HepG2 (cell line): ENCODE results near the gene SERPINE2. TPM values are rescaled to one million over a fixed set of nuclear protein-coding genes. Genes with fewer than 3 reads are reported as not detected.

Source experiments
- CREBL2 ChIP-seq: sonication (generic); formaldehyde crosslinking; IDR thresholded peaks from 2 replicates; pipeline ENCODE4 v1.8.1; 2023; ENCODE audit warnings: missing genetic modification reagents, mild to moderate bottlenecking, borderline replicate concordance
- ERF ChIP-seq: IDR thresholded peaks from 2 replicates; pipeline ENCODE4 v1.6.1; 2018; ENCODE audit warnings: missing biosample characterization, missing genetic modification reagents
- FLYWCH1 ChIP-seq: sonication (generic); formaldehyde crosslinking; IDR thresholded peaks from 2 replicates; pipeline ENCODE4 v1.8.1; 2023; ENCODE audit warnings: mild to moderate bottlenecking, missing genetic modification reagents
- GPBP1L1 ChIP-seq: sonication (generic); formaldehyde crosslinking; IDR thresholded peaks from 2 replicates; pipeline ENCODE4 v1.5.0; 2020; ENCODE audit warnings: mild to moderate bottlenecking, missing genetic modification reagents
- MAFK ChIP-seq, 2 experiments: IDR thresholded peaks in 1 of 2; conservative IDR thresholded peaks in 1 of 2; 2 replicates each; pipeline ENCODE4 v1.6.1; 2011; ENCODE audit warnings: improper control_type of control experiment in 2 of 2, low read length in 2 of 2
- NFAT5 ChIP-seq: sonication (generic); formaldehyde crosslinking; IDR thresholded peaks from 2 replicates; pipeline ENCODE4 v1.4.0; 2020; ENCODE audit warnings: missing genetic modification reagents
- PCBP2 ChIP-seq: fragments of 200-400 bp; formaldehyde crosslinking; optimal IDR thresholded peaks from 2 replicates; pipeline ENCODE3; 2018; ENCODE audit warnings: low read length, low read depth; ENCODE audit not compliant: poor library complexity, severe bottlenecking
- SMC3 ChIP-seq: IDR thresholded peaks from 2 replicates; pipeline ENCODE4 v1.6.1; 2011; ENCODE audit warnings: low read length, improper control_type of control experiment
- ZBTB40 ChIP-seq, 2 experiments: fragments of 450-650 bp in 1 of 2; sonication (generic) in 1 of 2; formaldehyde crosslinking in 1 of 2; IDR thresholded peaks; 2 replicates each; pipeline versions ENCODE4 v1.6.1 to v1.8.0; 2016 to 2022; ENCODE audit warnings: antibody characterized with exemption in 1 of 2, mild to moderate bottlenecking in 1 of 2, missing genetic modification reagents in 1 of 2
- ZNF160 ChIP-seq: sonication (generic); formaldehyde crosslinking; IDR thresholded peaks from 2 replicates; pipeline ENCODE4 v1.8.0; 2022; ENCODE audit warnings: mild to moderate bottlenecking, inconsistent platforms, missing genetic modification reagents
- polyA plus RNA-seq, 8 experiments: library from polyadenylated mRNA; depleted of rRNA in 3 of 8; stranded (reverse) in 7 of 8; unstranded in 1 of 8; fragments of >200 nt; fragmentation: Illumina TruSeq in 4 of 8; extraction: Trizol in 4 of 8; gene quantifications; 2 replicates each; pipeline versions ENCODE4 v1.2.1 to v1.2.3, GENCODE V29; 2011 to 2016; ENCODE audit warnings: low read depth in 4 of 8, missing spikeins in 1 of 8, mixed read lengths in 1 of 8; ENCODE audit not compliant: insufficient read depth in 1 of 8
- total RNA-seq, 5 experiments: library from RNA; depleted of rRNA; stranded (reverse); fragments of >200 nt; fragmentation: Illumina TruSeq; extraction: Trizol; gene quantifications; 2 replicates each; pipeline ENCODE4 v1.2.3, GENCODE V29; 2016; ENCODE audit warnings: low read depth in 1 of 5

SERPINE2 gene
- total and polyA plus RNA-seq, 2 of the 13 experiments (the other 11 are each of a cell fraction or from before 2014, with no cell fraction given): 7.9 to 18.1 TPM

- TF ChIP-seq NFAT5 (CRISPR knock-in tag) (no peak; the same call in none of the 2 replicates), ERF (CRISPR knock-in tag) (peak; percentile 96), CREBL2 (peak; percentile 90; the same call in 1 of the 2 replicates), MAFK (conservative IDR thresholded peaks at IDR 0.05 in 1 of 2, IDR thresholded peaks at IDR 0.05 in 1 of 2; ENCODE audit: low read length in 2 of 2) (peak in 1 of 2 experiments; percentile 81; a peak in 2 of 4 replicates), GPBP1L1 (CRISPR knock-in tag) (no peak), PCBP2 (no peak), ZNF160 (peak; percentile 79; the same call in 1 of the 2 replicates), FLYWCH1 (CRISPR knock-in tag) (no peak), ZBTB40 (IDR thresholded peaks at IDR 0.05) (no peak), ZBTB40 (CRISPR knock-in tag; IDR thresholded peaks at IDR 0.05) (peak; percentile 70; the same call in 1 of the 2 replicates), SMC3 (no peak; the same call in 1 of the 2 replicates)
Observed at GRCh38 chr2:223944703-223945531, 94.2 kb downstream of the SERPINE2 start, which contains the start of gene WDFY1 (continued).
